KOPT-K1 (cell line): ENCODE data around the gene UGT1A3.

Experiments
- H3K27ac ChIP-seq: fragments of 200-600 bp; sonication (generic); 2 replicates; pipeline ENCODE4 v1.5.1; 2016; ENCODE audit warnings: antibody characterized with exemption, mild to moderate bottlenecking, low read depth, low read length; ENCODE audit not compliant: poor library complexity, severe bottlenecking
- H3K36me3 ChIP-seq: fragments of 200-600 bp; sonication (generic); 2 replicates; pipeline ENCODE4 v1.5.1; 2017; ENCODE audit warnings: antibody characterized with exemption, mild to moderate bottlenecking, low read length, moderate library complexity; ENCODE audit not compliant: insufficient read depth
- H3K9me3 ChIP-seq: fragments of 200-600 bp; sonication (generic); 2 replicates; pipeline ENCODE4 v1.5.1; 2017; ENCODE audit warnings: antibody characterized with exemption, low read length, mild to moderate bottlenecking; ENCODE audit not compliant: insufficient read depth, poor library complexity, severe bottlenecking

Gene UGT1A3

GRCh38 chr2:233728723-233729301 is at the start of gene UGT1A3:
TSS of gene UGT1A3 (plus strand) at chr2:233729042. CDS start at chr2:233729127, 85 bp downstream.
- H3K27ac ChIP-seq: no peak within 1 kb of the TSS
- H3K36me3 ChIP-seq: no peaks in the 10 kb centered on the region
- H3K9me3 ChIP-seq: no peaks in the 10 kb centered on the region

- Histone ChIP-seq H3K36me3 (no peaks in the 10 kb centered on the region), H3K9me3 (no peaks in the 10 kb centered on the region), H3K27ac (no peak overlapping the region)
These were observed 49.6 kb upstream of the UGT1A3 start for GRCh38 chr2:233679196-233679595.

- Histone ChIP-seq H3K9me3 (no peaks in the 10 kb centered on the region), H3K36me3 (no peaks in the 10 kb centered on the region), H3K27ac (no peak overlapping the region)
These were observed 48.3 kb upstream of the UGT1A3 start for GRCh38 chr2:233680361-233681045.

- Histone ChIP-seq H3K36me3 (no peaks in the 10 kb centered on the region), H3K9me3 (no peaks in the 10 kb centered on the region), H3K27ac (no peak within 1 kb of the TSS)
These were observed 47.2 kb upstream of the UGT1A3 start, which contains the start of gene UGT1A7 for GRCh38 chr2:233681521-233682099. TSS of gene UGT1A7 (plus strand) at chr2:233681901. CDS start at chr2:233681938, 37 bp downstream.

- no peak overlapping the region for H3K27ac ChIP-seq
- H3K36me3 ChIP-seq: no peaks in the 10 kb centered on the region
- no peaks in the 10 kb centered on the region for H3K9me3 ChIP-seq
These were observed 44.2 kb upstream of the UGT1A3 start for GRCh38 chr2:233684640-233685039.

- H3K36me3 ChIP-seq: no peaks in the 10 kb centered on the region
- H3K9me3 ChIP-seq: no peaks in the 10 kb centered on the region
- H3K27ac ChIP-seq: no peak overlapping the region
These were observed 41.9 kb upstream of the UGT1A3 start for GRCh38 chr2:233686928-233687327.

GRCh38 chr2:233688341-233688740 is 40.5 kb upstream of the UGT1A3 start:
- Histone ChIP-seq H3K27ac (no peak overlapping the region), H3K36me3 (no peaks in the 10 kb centered on the region), H3K9me3 (no peaks in the 10 kb centered on the region)

GRCh38 chr2:233689031-233689430 is 39.8 kb upstream of the UGT1A3 start:
- Histone ChIP-seq H3K9me3 (no peaks in the 10 kb centered on the region), H3K27ac (no peak overlapping the region), H3K36me3 (no peaks in the 10 kb centered on the region)

GRCh38 chr2:233689501-233689900 is 39.3 kb upstream of the UGT1A3 start:
- Histone ChIP-seq H3K27ac (no peak overlapping the region), H3K9me3 (no peaks in the 10 kb centered on the region), H3K36me3 (no peaks in the 10 kb centered on the region)

- Histone ChIP-seq H3K36me3 (no peaks in the 10 kb centered on the region), H3K27ac (no peak overlapping the region), H3K9me3 (no peaks in the 10 kb centered on the region)
These were observed 38.4 kb upstream of the UGT1A3 start for GRCh38 chr2:233690444-233690843.

- H3K27ac ChIP-seq: no peak overlapping the region
- H3K9me3 ChIP-seq: no peaks in the 10 kb centered on the region
- H3K36me3 ChIP-seq: no peaks in the 10 kb centered on the region
These were observed 37.1 kb upstream of the UGT1A3 start for GRCh38 chr2:233691443-233692433.

GRCh38 chr2:233692648-233693047 is 36.2 kb upstream of the UGT1A3 start, which contains the start of gene UGT1A6:
TSS of gene UGT1A6 (plus strand) at chr2:233692890. CDS start at chr2:233693005, 115 bp downstream.
- H3K9me3 ChIP-seq: no peaks in the 10 kb centered on the region
- no peaks in the 10 kb centered on the region for H3K36me3 ChIP-seq
- no peak within 1 kb of the TSS for H3K27ac ChIP-seq

- H3K27ac ChIP-seq: no peak overlapping the region
- H3K9me3 ChIP-seq: no peaks in the 10 kb centered on the region
- no peaks in the 10 kb centered on the region for H3K36me3 ChIP-seq
These were observed 34.9 kb upstream of the UGT1A3 start for GRCh38 chr2:233693963-233694362.

- H3K36me3 ChIP-seq: no peaks in the 10 kb centered on the region
- H3K9me3 ChIP-seq: no peaks in the 10 kb centered on the region
- no peak overlapping the region for H3K27ac ChIP-seq
These were observed 30.1 kb upstream of the UGT1A3 start for GRCh38 chr2:233698740-233699139.
